Thyroid gland (tissue), 4 donors: ENCODE measurements around the gene PMP22. TPM values are rescaled to one million over a fixed set of nuclear protein-coding genes. Genes with fewer than 3 reads are reported as not detected.
"Not testable (repeated sequence)": the region's sequence is repeated elsewhere in the genome, so short reads cannot be mapped to it uniquely, and the experiment has no call there.

Experiments used
- DNase-seq, 2 donors: peaks; one replicate each; pipeline ENCODE4 v3.0.0-alpha.2; 2019
- H3K27ac ChIP-seq, 3 donors: fragments of 200-600 bp; sonication (generic); 1 replicate in 2 of 3; 2 replicates in 1 of 3; pipeline ENCODE4 v1.5.1; 2016 to 2019; ENCODE audit warnings: mild to moderate bottlenecking in 1 of 3, moderate library complexity in 1 of 3
- H3K27me3 ChIP-seq: fragments of 200-600 bp; sonication (generic); one replicate; pipeline ENCODE4 v1.5.1; 2019
- H3K36me3 ChIP-seq, 2 donors: fragments of 200-600 bp; sonication (generic); one replicate each; pipeline ENCODE4 v1.5.1; 2016 to 2019
- H3K4me1 ChIP-seq, 2 donors: fragments of 200-600 bp; sonication (generic); one replicate each; pipeline ENCODE4 v1.5.1; 2017 to 2019
- H3K4me3 ChIP-seq, 3 donors: fragments of 200-600 bp; sonication (generic); replicated peaks in 1 of 3; 1 replicate in 2 of 3; 2 replicates in 1 of 3; pipeline ENCODE4 v1.5.1; 2016; ENCODE audit warnings: mild to moderate bottlenecking in 1 of 3
- H3K9me3 ChIP-seq: fragments of 200-600 bp; sonication (generic); one replicate; pipeline ENCODE4 v1.5.1; 2017
- CTCF ChIP-seq, 6 experiments: fragments of 200-600 bp in 3 of 6; fragments of 450-650 bp in 3 of 6; sonication (generic) in 3 of 6; IDR thresholded peaks; one replicate each; pipeline ENCODE4 v1.5.1; 2016 to 2019; ENCODE audit warnings: antibody characterized with exemption in 6 of 6, mild to moderate bottlenecking in 2 of 6, inconsistent platforms in 1 of 6, moderate library complexity in 1 of 6
- POLR2A ChIP-seq, 2 donors: fragments of 450-650 bp; IDR thresholded peaks; one replicate each; pipeline ENCODE4 v1.6.1; 2017; ENCODE audit warnings: antibody characterized with exemption in 2 of 2, mild to moderate bottlenecking in 2 of 2, moderate library complexity in 1 of 2
- WGBS, 2 donors: methylation state at CpG; one replicate each; pipeline ENCODE4 v1.1.5; 2017; 5-methylcytosine and 5-hydroxymethylcytosine counted together
- intact Hi-C: fragments of 100-400 bp; cut with DNase I; formaldehyde crosslinking; loops from one replicate; pipeline ENCODE4 v1.15.1; 2023
- total RNA-seq, 4 donors: library from RNA; depleted of rRNA; stranded (reverse); fragments of >200 nt; gene quantifications; one replicate each; pipeline ENCODE4 v1.2.3, GENCODE V29; 2016

The PMP22 gene
- total RNA-seq, 4 donors from 2014 or later: 61.0 to 254 (median 109) TPM

- Histone ChIP-seq H3K4me3 (no peak overlapping the region), H3K9me3 (no peaks in the 10 kb centered on the region), H3K27me3 (no peaks in the 10 kb centered on the region), H3K4me1 (no peaks in the 10 kb centered on the region), H3K36me3 (no peaks in the 10 kb centered on the region), H3K27ac (no peak overlapping the region)
- intact Hi-C loops: no loop called here
- DNase-seq: no peak
- TF ChIP-seq POLR2A (IDR thresholded peaks at IDR 0.05) (no peak), CTCF (IDR thresholded peaks at IDR 0.05) (no peak)
- 57 to 73% methylated on average over 2 of the region's 2 CpGs for WGBS, 2 donors
Measured at GRCh38 chr17:15220785-15221184, 44.3 kb downstream of the PMP22 start.

- WGBS, 2 donors: 91 to 96% methylated on average over 2 of the region's 2 CpGs
- H3K9me3 ChIP-seq: no peaks in the 10 kb centered on the region
- no peak for DNase-seq
- no peaks in the 10 kb centered on the region for H3K36me3 ChIP-seq
- TF ChIP-seq CTCF (IDR thresholded peaks at IDR 0.05): no peak
- TF ChIP-seq POLR2A (IDR thresholded peaks at IDR 0.05): no peak
- no peaks in the 10 kb centered on the region for H3K27me3 ChIP-seq
- H3K4me3 ChIP-seq: no peak overlapping the region
- H3K4me1 ChIP-seq: no peaks in the 10 kb centered on the region
- no peak overlapping the region for H3K27ac ChIP-seq
- intact Hi-C loops: no loop called here
Measured at GRCh38 chr17:15216481-15216880, 48.6 kb downstream of the PMP22 start.

DNA sequence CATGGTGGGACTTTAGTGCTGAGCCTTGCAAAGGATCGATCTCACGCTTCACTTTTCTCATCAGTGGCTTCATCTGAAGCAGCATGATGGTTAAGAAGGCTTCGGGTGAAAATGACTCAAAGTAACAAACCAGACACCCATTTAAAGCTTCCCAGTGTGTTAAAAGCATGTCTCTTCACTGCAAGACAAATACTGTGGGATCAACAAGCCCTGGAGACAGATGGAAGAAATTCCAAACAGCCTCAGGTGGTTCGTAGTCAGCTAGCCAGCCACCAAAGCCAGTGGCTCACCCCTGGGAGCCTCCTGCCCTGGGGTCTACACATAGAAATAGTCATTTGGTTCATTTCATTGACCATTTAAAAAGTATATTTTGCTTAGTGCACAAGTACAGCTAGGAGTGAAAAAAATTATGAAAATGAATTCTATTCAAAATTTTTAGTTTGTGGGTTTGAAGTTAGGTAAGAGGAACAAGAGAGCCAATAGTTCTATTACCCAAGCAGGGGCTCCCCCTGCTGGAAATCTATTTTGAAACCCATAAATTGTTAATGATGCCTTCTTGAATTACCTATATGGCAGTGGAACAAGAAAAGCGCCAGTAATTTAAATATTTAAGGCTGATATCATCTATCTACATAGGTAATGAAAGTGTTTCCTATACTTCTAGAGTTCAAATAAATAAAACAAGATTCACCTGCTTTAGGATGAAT, 51.6 kb downstream of the PMP22 start:
- H3K9me3 ChIP-seq: no peaks in the 10 kb centered on the region
- intact Hi-C loops: no loop called here
- H3K27ac ChIP-seq: no peak overlapping the region
- TF ChIP-seq POLR2A (IDR thresholded peaks at IDR 0.05): no peak
- TF ChIP-seq CTCF (IDR thresholded peaks at IDR 0.05): peak in 2 of 6 experiments; percentile 23 to 33
- no peaks in the 10 kb centered on the region for H3K36me3 ChIP-seq
- H3K27me3 ChIP-seq: no peaks in the 10 kb centered on the region
- DNase-seq: no peak
- H3K4me1 ChIP-seq: no peaks in the 10 kb centered on the region
- H3K4me3 ChIP-seq: no peak overlapping the region
- WGBS, 2 donors: 74 to 76% methylated on average over 5 of the region's 5 CpGs

GRCh38 chr17:15210247-15210646, 54.9 kb downstream of the PMP22 start:
- TF ChIP-seq CTCF (IDR thresholded peaks at IDR 0.05) (no peak), POLR2A (IDR thresholded peaks at IDR 0.05) (no peak)
- Histone ChIP-seq H3K36me3 (no peaks in the 10 kb centered on the region), H3K27me3 (no peaks in the 10 kb centered on the region), H3K9me3 (no peaks in the 10 kb centered on the region), H3K4me3 (no peak overlapping the region), H3K27ac (no peak overlapping the region), H3K4me1 (no peaks in the 10 kb centered on the region)
- no peak for DNase-seq
- WGBS, 2 donors: 88 to 93% methylated on average over 1 of the region's 1 CpG
- intact Hi-C loops: no loop called here

DNA sequence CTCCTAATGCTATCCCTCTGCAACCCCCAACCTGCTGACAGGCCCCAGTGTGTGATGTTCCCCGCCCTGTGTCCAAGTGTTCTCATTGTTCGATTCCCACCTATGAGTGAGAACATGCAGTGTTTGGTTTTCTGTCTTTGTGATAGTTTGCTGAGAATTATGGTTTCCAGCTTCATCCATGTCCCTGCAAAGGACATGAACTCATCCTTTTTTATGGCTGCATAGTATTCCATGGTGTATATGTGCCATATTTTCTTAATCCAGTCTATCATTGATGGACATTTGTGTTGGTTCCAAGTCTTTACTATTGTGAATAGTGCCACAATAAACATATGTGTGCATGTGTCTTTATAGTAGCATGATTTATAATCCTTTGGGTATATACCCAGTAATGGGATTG, 62.1 kb downstream of the PMP22 start:
- intact Hi-C loops, H3K4me1 ChIP-seq, H3K27me3 ChIP-seq, DNase-seq, H3K27ac ChIP-seq, H3K9me3 ChIP-seq, H3K36me3 ChIP-seq, H3K4me3 ChIP-seq: not testable (repeated sequence)
- 96 to 98% methylated on average over 2 of the region's 2 CpGs for WGBS, 2 donors

- intact Hi-C loops, H3K9me3 ChIP-seq, H3K36me3 ChIP-seq, DNase-seq, H3K27ac ChIP-seq, H3K4me1 ChIP-seq, H3K4me3 ChIP-seq, H3K27me3 ChIP-seq: not testable (repeated sequence)
- 92 to 99% methylated on average over 2 of the region's 2 CpGs for whole genome bisulfite sequencing, 2 donors
Measured at GRCh38 chr17:15200574-15200973, 64.6 kb downstream of the PMP22 start.
